Effector memory CD8-positive, alpha-beta T cell (primary cell): ENCODE results near the gene IFI30.
A peak's percentile ranks its signal among the peaks of the same experiment; 100 is the strongest.

Experiments
- ATAC-seq: fragments of 150-1000 bp; cut with Tn5 transposase; replicated peaks from 2 replicates; pipeline ENCODE4 v1.10.0; 2021; ENCODE audit warnings: mild to moderate bottlenecking, moderate library complexity
- DNase-seq, 3 experiments: peaks; one replicate each; pipeline ENCODE4 v3.0.0; 2021
- H3K27ac Mint-ChIP-seq, 2 donors: one replicate each; pipeline ENCODE4 v1.8.0; 2022; ENCODE audit warnings: mild to moderate bottlenecking in 2 of 2, mixed read lengths in 2 of 2, moderate library complexity in 2 of 2
- H3K27me3 Mint-ChIP-seq, 2 donors: one replicate each; pipeline ENCODE4 v1.8.0; 2022; ENCODE audit warnings: mixed read lengths in 2 of 2
- H3K36me3 Mint-ChIP-seq: one replicate; pipeline ENCODE4 v1.8.0; 2022; ENCODE audit warnings: mild to moderate bottlenecking, moderate library complexity, mixed read lengths; ENCODE audit not compliant: insufficient read depth
- H3K4me1 Mint-ChIP-seq, 2 donors: one replicate each; pipeline ENCODE4 v1.8.0; 2022; ENCODE audit warnings: low read depth in 2 of 2, mixed read lengths in 2 of 2
- H3K4me3 Mint-ChIP-seq, 2 donors: one replicate each; pipeline ENCODE4 v1.8.0; 2022; ENCODE audit warnings: mild to moderate bottlenecking in 2 of 2, mixed read lengths in 2 of 2, moderate library complexity in 2 of 2
- H3K9me3 Mint-ChIP-seq, 2 donors: one replicate each; pipeline ENCODE4 v1.8.0; 2022; ENCODE audit warnings: mixed read lengths in 2 of 2

The IFI30 gene

DNA sequence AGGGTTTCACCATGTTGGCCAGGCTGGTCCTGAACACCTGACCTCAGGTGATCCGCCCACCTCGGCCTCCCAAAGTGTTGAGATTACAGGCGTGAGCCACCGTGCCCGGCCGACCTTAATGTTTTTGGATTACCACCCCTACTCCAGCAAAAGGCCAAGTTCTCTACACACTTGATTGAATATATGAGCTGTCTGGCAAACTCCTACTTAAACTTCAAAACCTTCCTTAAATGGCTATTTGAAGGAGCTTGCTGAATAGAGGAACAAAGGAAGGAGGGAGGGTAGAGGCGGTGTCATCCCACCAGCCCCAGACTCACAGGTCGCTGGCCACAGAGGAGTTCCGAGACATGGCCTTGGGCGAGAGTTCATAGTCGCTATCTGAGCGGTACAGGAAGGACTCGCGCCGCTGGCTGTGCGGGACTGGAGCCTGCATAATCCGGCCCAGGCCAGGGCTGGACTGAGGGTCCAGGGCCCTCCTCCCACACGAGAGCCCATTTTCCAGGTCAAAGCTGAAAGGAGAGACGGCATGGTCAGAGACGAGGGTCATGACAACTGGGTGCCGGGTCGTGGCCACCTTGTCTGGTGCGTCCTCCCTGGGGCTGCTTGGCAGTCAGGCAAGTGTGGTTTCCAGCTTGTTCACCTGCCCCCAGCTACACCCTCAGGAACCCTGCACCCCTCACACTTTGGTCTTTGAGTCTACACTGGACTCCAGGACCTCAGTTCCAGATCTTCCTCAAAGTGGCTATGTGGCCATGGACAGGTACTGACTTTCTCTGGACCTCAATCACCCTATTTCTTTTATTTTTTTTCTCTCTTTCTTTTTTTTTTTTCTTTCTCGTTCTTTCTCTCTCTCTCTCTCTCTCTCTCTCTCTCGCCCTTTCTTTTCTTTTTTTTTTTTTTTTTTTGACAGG is 48.5 kb downstream of the IFI30 start:
- Mint-ChIP-seq H3K9me3 (no peaks in the 10 kb centered on the region), H3K4me1 (peaks cover 18 to 21% of the 10 kb centered on the region in 2 donors), H3K27me3 (peaks cover 38 to 69% of the 10 kb centered on the region in 2 donors), H3K36me3 (peaks cover under 1% of the 10 kb centered on the region), H3K27ac (no peak overlapping the region), H3K4me3 (no peak overlapping the region)
- ATAC-seq (no peak), DNase-seq (no peak)

DNA sequence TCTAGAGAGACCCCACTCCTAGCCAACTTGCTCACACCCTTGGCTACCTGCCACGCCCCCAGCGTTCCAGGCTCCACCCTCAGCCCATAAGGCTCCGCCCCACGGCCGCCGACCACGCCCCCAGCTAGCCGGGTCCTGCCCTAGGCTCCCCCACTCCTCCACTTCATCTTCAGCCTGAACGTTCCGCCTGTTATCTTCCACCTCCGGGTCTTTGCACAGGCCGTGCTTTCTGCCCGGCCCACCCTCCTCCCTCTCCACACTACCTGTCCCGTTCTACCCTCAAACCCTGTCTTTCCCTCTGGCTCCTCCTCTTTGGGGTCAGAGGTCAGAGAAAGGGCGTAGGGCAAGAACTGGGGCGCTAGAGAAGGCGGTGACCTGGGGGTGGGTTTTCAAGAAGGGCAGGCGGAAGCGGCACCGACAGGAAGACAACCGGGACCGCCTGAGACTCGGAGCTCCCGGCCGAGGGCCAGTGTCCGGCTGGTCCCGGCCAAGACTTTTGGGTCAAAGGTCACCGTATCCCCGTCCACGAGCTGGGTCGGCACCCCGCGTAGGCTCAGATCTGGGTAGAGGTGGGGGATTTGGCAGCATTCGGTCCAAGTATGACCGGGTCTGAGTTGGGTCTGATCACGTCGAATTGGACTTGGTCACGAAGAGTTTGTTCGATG is 50.4 kb downstream of the IFI30 start:
- peak in 1 of 3 experiments; percentile 25 for DNase-seq
- H3K36me3 Mint-ChIP-seq = peaks cover 2% of the 10 kb centered on the region
- H3K4me3 Mint-ChIP-seq = peak overlapping the region; percentile 84 to 97
- peak overlapping the region in 1 of 2 donors; percentile 85 for H3K27ac Mint-ChIP-seq
- peak; percentile 5 for ATAC-seq
- no peaks in the 10 kb centered on the region for H3K9me3 Mint-ChIP-seq
- H3K4me1 Mint-ChIP-seq = peaks cover 18 to 23% of the 10 kb centered on the region in 2 donors
- peaks cover 49 to 81% of the 10 kb centered on the region in 2 donors for H3K27me3 Mint-ChIP-seq

DNA sequence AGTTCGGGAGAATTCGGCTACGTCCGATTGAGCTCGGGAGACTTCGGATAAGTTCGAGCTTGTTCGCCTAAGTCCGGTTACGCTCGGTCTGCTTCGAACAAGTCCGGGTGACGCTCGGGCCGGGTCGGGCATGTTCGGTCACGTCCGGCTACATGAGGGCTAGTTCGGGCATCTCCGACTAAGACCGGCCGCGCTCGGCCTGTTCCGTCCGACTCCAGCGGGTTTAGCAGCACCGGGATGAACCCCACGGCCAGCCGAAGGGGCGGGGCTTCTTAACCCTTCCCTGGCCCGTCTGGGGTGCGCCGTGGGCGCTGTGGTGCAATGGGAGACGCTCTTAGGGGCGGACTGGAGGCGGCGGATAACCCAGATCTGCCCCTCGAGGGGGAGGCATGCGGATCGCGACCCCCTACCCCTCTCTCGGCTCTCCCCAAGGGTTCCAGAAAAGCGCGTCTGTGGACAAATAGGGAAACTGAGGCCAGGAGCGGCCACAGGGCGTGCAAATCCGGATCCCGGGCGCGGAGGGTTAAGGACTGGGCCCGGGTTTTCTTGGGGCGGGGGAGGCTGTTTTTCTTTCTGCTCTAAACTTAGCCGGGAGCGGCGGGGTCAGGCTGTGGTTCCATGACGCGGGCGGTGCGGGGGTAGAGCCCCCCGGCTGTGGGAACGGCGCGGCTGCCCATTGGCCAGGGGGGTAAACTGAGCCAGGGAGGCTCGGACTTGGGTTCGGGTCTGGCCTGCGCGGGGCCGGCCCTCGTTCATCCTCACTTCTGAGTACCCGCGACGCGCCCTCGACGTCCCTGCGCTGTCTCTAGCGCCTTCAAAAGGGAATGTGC is 51.1 kb downstream of the IFI30 start:
- H3K36me3 Mint-ChIP-seq = peaks cover 2% of the 10 kb centered on the region
- ATAC-seq (peak; percentile 94), DNase-seq (peak; percentile 79 to 81 (median 80))
- H3K27ac Mint-ChIP-seq = peak overlapping the region in 1 of 2 donors; percentile 85
- peak overlapping the region; percentile 84 to 97 for H3K4me3 Mint-ChIP-seq
- peaks cover 52 to 86% of the 10 kb centered on the region in 2 donors for H3K27me3 Mint-ChIP-seq
- peaks cover 18 to 24% of the 10 kb centered on the region in 2 donors for H3K4me1 Mint-ChIP-seq
- no peaks in the 10 kb centered on the region for H3K9me3 Mint-ChIP-seq

DNA sequence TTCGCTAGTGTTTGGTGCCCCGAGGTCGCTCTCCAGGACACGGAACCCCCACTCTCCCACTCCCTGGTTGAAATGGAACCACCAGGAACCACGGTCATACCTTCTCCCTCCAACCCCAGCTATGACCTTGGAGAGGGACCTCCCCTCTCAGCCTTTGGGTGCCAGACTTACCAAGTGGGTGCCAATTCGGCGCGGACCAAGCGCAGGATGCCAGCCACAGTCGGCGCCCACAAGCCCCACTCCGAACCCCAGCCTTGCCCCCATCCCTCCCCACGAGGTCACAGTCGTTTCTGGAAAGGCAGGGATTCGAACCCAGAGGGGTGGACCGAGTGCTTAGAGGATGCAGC is 51.7 kb downstream of the IFI30 start:
- DNase-seq (no peak), ATAC-seq (no peak)
- H3K4me3 Mint-ChIP-seq = peak overlapping the region; percentile 84 to 97
- H3K27me3 Mint-ChIP-seq = peaks cover 55 to 86% of the 10 kb centered on the region in 2 donors
- H3K36me3 Mint-ChIP-seq = peaks cover 2% of the 10 kb centered on the region
- peaks cover 18 to 26% of the 10 kb centered on the region in 2 donors for H3K4me1 Mint-ChIP-seq
- no peak overlapping the region for H3K27ac Mint-ChIP-seq
- no peaks in the 10 kb centered on the region for H3K9me3 Mint-ChIP-seq

- Mint-ChIP-seq H3K4me3 (peak within 1 kb of the TSS; percentile 84 to 97), H3K36me3 (peaks cover 2% of the 10 kb centered on the region), H3K27ac (no peak within 1 kb of the TSS), H3K4me1 (peaks cover 18 to 26% of the 10 kb centered on the region in 2 donors), H3K9me3 (no peaks in the 10 kb centered on the region), H3K27me3 (peaks cover 57 to 86% of the 10 kb centered on the region in 2 donors)
- DNase-seq (no peak), ATAC-seq (peak; percentile 25)
Measured at GRCh38 chr19:18225702-18226468, 52.3 kb downstream of the IFI30 start, which contains the start of gene PDE4C. PDE4C (minus strand) TSS chr19:18226438; CDS start chr19:18226415, 23 bp downstream.

DNA sequence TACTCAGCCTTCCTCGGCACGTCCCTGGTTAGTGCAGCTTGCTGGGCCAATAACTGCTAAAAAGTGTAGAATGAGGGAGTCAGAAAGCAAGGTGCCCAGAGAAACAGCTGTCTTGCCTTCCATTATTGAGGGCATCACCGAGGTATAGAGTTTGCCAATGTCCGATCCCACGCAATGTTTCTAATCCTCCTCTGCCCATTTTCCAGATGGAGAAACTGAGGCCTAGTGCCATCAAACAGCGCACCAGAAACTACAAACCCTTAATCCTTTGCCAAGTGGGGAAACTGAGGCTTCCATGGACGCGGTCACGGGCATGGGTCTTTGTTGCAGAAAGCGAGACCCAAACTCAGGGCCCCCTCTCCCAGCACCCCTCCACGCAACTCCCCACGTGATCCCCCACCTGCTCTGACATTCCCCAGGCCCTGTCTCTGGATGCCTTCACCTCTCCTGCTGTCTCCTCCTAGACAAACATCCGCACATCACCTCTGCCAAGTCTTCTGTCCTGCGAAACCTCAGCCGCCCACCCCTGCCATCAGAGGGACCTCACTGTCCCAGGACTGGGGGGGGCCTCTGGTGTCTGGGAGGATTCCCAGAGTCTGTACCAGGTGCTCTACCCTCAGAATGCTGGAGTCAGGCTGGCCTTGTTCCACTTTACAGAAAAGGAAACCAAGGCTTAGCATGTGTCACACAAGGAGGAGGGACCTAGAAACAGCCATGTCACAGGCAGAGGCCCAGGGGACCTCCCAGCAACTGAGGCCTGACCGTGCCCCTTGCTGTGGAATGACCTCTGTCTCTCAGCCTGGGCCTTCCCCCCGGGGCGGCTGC is 53.6 kb downstream of the IFI30 start:
- DNase-seq (no peak), ATAC-seq (no peak)
- Mint-ChIP-seq H3K4me3 (peak overlapping the region in 1 of 2 donors; percentile 45), H3K36me3 (peaks cover 2% of the 10 kb centered on the region), H3K27me3 (peaks cover 69 to 86% of the 10 kb centered on the region in 2 donors), H3K4me1 (peaks cover 18 to 23% of the 10 kb centered on the region in 2 donors), H3K9me3 (no peaks in the 10 kb centered on the region), H3K27ac (no peak overlapping the region)
